AG09319 (cell line): ENCODE data around the gene PSTPIP2.

Experiments used
- DNase-seq: peaks from one replicate; pipeline ENCODE4 v3.0.0-alpha.2; 2010; ENCODE audit warnings: low read depth; ENCODE audit errors: extremely low read depth
- CTCF ChIP-seq: IDR thresholded peaks from 2 replicates; pipeline ENCODE4 v1.5.1; 2011; ENCODE audit warnings: low read depth, mild to moderate bottlenecking, inconsistent platforms, low read length, moderate library complexity

The PSTPIP2 gene

GRCh38 chr18:45998244-45998643 lies 73.8 kb downstream of the PSTPIP2 start:
- TF ChIP-seq CTCF, result no peak

DNA sequence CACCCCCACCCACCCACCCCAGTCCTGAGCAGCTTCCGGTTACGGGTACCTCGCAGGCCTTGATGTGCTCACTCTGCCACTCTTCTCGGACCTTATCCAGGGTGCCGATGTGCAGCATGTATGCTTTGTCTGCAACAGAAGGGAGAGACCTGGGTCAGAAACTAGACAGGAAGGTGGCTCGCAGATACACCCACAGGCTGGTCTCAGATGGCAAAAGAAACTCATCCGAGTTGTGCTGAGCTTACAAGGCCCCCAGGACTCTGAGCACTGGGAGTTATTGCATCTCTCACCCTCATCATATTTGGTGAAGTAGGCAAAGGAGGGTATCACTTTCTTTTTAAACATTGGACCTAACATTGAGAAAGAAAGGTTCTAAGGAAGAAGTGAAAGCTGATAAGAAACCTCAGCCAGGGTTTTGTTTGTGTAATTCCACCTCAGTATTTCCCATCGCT lies 74.3 kb downstream of the PSTPIP2 start:
- DNase-seq, result no peak
- no peak for TF ChIP-seq CTCF

More at GRCh38 chr18:45998244-45998643, 73.8 kb downstream of the PSTPIP2 start:
- no peak for DNase-seq

DNA sequence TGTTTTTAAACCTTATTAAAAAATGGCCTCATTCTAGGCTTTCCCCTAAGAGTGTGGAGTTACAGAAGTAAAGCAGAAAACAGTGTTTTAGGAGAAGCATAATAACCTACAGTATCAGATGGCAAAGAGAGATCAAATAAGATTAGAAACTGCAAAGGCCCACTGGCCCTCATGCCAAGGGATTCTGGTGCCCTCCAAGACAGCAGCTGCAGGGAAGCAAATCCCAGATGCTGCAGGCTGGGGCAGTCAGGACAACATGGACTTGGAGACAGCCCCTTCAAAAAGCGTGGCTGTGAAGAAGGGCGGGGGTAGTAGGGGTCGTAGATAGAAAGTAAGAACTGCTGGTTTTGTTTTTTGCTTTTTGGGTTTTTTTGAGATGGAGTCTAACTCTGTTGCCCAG lies 76.6 kb downstream of the PSTPIP2 start:
- TF ChIP-seq CTCF, result no peak
- no peak for DNase-seq

DNA sequence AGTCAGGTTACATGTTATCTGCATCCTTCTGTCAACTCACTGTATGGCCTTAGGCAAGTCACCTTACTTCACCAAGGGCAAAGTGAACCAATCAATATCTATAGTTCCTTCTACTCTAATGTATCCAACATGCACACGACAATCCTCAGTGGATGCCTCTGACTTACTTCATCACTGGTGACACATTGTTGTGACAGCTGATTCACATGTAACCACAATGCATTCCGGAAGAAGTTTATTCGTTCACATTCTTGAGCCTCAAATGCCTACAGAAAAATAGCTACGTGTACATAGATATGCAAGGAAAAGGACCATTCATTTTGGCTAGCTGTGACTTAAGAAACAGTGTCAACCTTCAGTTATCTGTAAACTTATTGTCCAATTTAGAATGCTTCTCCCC lies 78.6 kb downstream of the PSTPIP2 start:
- no peak for TF ChIP-seq CTCF
- peak; percentile 7 for DNase-seq

DNA sequence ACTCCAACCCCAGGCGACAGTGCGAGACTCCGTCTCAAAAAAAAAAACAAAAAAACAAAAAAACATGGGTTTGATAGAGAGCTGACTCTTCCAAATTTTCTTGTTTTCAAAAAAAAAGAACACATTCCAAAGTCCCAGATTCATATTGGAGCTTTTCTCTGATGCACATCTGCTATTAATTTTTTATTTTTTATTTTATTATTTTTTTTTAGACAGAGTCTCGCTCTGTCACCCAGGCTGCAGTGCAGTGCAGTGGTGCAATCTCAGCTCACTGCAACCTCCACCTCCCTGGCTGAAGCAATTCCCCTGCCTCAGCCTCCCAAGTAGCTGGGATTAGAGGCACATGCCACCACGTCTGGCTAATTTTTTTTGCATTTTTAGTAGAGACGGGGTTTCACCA lies 79.5 kb downstream of the PSTPIP2 start:
- peak; percentile 4 for DNase-seq

- TF ChIP-seq CTCF, result no peak
- DNase-seq, result no peak
Observed at GRCh38 chr18:45991788-45992187, 80.3 kb downstream of the PSTPIP2 start.

DNA sequence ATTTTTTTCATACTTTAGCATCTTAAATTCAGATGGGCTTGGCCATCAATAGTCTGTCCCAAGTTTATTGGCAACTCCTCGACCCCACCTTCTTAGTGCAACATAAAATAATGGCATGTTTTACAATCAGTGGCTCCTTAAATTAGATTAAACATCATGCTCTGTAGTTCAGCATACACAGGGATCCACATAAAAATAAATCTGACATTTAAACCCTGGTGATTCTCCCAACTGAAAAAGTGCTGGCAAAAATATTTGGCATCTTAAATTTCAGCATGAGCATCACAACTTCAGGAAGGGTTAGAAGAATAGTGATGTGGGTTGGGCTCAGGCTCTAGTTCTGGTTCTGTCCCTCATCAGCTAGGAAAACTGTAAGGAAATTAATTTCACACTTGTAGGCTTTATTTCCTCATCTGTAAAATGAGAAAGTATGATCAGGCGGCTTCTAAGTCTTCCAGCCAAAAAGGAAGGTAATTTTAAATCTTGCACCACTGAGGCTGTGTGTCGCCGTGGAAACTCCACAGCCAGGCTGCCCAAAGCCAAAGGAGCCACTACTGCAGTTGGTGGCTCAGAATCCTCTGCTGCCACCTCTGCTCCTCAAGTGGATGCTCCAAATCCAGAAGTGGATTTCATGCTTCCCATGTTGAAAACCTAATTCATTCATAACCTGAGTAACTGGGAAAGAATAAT lies 87.4 kb downstream of the PSTPIP2 start:
- no peak for DNase-seq
- no peak for TF ChIP-seq CTCF

- no peak for TF ChIP-seq CTCF
- DNase-seq, result no peak
Observed at GRCh38 chr18:45981821-45982220, 90.2 kb downstream of the PSTPIP2 start.
